ENCODE measurements around the gene POLR2J. TPM values are rescaled to one million over a fixed set of nuclear protein-coding genes. Genes with fewer than 3 reads are reported as not detected.
"Not testable (repeated sequence)": the region's sequence is repeated elsewhere in the genome, so short reads cannot be mapped to it uniquely, and the experiment has no call there.

The POLR2J gene
- 10 to 100 TPM; 23.2 to 46.4 TPM for total RNA-seq

DNA sequence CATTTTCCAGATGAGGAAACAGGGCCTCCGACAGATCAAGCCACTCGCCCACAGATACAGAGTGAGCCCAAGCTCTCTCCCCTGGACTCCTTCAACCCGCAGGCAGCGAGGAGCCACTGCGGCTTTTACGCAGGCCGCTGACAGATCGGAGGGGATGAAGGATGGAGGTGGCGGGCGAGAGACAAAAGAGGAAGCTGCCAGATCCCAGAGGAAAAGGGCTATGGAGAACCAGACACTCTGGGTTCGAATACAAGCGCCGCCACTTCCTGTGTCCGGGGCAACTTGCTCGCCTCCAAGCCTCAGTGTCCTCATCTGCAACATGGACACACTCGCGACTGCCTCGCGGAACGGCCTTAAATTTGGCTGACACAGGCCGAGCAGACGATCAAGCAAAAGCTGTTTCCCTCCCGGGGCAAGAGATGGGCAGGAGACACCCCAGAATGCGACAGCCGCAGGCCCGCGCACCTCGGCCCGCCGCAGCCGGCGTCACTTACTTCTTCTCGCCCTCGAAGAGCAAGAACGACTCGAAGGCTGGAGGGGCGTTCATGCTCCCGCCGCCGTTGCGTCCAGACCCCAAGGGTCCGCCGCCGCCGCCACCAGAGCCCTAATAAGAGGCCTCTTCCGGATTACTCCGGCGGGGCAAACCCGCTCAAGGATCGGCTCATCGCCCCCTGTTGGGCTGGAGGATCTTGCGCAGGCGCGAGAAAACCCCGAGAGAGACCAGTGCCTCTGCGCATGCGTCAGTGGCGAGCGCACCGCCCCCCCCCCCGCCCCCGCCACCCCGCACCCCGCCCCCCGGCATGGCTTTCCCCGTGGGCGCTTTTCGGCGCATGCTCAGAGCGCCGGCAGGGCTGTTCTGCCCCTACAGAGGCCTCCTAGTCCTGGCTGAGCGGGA, at the start of gene POLR2J:
Gene POLR2J, minus strand, starts transcription at position 609 of the 895 bp plus-strand sequence. Its CDS starts 62 bp downstream, at position 547.
- peak; percentile 80 for DNase-seq (ENCODE audit: low spot score)
- H3K4me1 ChIP-seq (replicated peaks); H3K9me3 ChIP-seq; H3K27ac ChIP-seq; H3K36me3 ChIP-seq; intact Hi-C loops (cut with DNase I); H3K27me3 ChIP-seq (replicated peaks; ENCODE audit: insufficient read depth): not testable (repeated sequence)
- 2% methylated on average over 24 of the region's 72 CpGs for WGBS
- TF ChIP-seq POLR2AphosphoS5 (IDR thresholded peaks at IDR 0.05): peak; percentile 31
- TF ChIP-seq, protein P1, sequence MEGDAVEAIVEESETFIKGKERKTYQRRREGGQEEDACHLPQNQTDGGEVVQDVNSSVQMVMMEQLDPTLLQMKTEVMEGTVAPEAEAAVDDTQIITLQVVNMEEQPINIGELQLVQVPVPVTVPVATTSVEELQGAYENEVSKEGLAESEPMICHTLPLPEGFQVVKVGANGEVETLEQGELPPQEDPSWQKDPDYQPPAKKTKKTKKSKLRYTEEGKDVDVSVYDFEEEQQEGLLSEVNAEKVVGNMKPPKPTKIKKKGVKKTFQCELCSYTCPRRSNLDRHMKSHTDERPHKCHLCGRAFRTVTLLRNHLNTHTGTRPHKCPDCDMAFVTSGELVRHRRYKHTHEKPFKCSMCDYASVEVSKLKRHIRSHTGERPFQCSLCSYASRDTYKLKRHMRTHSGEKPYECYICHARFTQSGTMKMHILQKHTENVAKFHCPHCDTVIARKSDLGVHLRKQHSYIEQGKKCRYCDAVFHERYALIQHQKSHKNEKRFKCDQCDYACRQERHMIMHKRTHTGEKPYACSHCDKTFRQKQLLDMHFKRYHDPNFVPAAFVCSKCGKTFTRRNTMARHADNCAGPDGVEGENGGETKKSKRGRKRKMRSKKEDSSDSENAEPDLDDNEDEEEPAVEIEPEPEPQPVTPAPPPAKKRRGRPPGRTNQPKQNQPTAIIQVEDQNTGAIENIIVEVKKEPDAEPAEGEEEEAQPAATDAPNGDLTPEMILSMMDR (IDR thresholded peaks at IDR 0.05): peak in 2 of 4 experiments; percentile 51 to 61
- H3K4me3 ChIP-seq: peak within 1 kb of the TSS; percentile 25 to 46

DNA sequence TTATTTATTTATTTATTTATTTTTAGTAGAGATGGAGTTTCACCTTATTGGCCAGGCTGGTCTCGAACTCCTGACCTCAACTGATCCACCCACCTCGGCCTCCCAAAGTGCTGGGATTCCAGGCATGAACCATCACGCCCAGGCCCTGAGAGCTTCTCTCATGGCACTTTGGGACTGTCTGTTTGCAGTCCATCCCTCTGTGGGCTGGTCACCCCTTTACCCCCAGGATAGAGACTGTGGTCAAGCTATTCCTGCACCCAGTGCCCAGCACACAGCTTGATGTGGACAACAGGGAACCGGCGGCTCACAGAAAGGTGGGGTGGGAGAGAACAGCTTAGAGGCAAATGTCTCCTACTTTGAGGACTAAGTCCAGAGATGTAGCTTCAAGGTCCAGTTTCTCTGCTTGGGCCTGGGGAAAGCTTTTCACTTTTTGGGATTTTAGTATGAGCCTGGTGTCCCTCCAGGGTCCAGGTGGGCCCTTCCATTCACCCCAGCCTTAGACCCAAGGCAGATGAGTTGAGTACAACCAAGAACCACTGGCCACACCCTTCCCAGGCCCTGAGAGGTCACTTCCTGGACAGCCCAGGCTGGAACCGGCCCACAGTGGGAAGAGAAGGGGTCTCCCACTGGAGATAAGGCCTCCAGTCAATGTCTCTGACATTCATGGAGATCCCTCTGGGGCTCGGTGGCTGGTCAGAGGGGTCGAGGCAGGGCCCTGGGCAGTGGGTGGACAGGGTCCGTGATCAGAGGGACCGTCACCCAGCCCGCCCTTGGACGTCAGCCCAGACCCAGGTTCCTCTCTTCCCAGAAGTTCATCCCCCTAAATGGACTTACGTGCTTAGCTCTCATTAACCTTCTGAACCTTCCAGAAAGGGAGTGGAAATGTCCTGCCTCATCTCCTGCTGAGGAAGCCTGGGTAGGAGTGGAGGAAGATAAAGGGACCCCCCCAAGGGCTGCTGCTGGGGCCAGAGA, 49.4 kb upstream of the POLR2J start:
- H3K4me1 ChIP-seq (replicated peaks); intact Hi-C loops (cut with DNase I); H3K27me3 ChIP-seq (replicated peaks; ENCODE audit: insufficient read depth); DNase-seq (ENCODE audit: low spot score); H3K4me3 ChIP-seq; H3K27ac ChIP-seq; H3K36me3 ChIP-seq; H3K9me3 ChIP-seq: not testable (repeated sequence)
- 86% methylated on average over 3 of the region's 13 CpGs for WGBS

DNA sequence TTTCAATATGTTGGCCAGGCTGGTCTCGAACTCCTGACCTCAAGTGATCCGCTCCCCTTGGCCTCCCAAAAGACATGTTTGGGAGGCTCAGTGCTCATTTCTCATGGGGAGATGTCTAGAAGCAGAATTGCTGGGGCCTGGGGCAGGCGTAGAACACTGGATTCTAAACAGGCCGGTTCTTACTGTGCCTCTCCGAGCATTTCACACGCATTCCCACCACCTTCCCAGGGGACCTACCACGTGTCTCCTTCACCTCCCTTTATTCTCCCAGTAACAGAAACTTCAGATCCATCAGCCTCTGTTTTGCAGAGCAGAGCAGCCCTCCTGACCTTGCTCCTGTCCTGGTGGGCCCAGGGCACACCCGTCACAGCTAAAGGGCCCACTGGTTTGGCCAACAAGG, 48.5 kb upstream of the POLR2J start:
- not testable (repeated sequence) for H3K27me3 ChIP-seq (replicated peaks; ENCODE audit: insufficient read depth)

DNA sequence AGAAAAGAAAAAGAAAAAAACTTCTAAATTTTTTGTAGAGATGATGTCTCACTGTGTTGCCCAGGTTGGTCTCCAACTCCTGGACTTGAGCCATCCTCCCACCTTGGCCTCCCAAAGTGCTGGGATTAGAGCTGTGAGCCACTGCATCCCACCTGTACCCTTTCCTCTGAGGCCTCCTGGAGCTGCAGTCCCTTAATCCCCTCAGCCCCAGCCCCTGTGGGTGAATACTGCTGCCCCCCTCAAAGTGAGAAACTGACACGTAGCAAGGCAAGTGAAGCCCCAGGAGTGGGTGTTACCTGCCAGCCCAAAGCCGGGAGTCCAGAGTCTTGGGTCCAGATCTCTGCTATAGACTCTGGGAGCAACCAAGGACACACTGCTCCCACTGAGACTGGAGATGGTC, 46.1 kb upstream of the POLR2J start:
- WGBS: 25% methylated on average over 1 of the region's 2 CpGs
- H3K36me3 ChIP-seq; intact Hi-C loops (cut with DNase I); H3K4me1 ChIP-seq (replicated peaks); H3K27ac ChIP-seq; H3K4me3 ChIP-seq; DNase-seq (ENCODE audit: low spot score); H3K9me3 ChIP-seq; H3K27me3 ChIP-seq (replicated peaks; ENCODE audit: insufficient read depth): not testable (repeated sequence)

More for the DNA sequence above, 48.5 kb upstream of the POLR2J start:
- intact Hi-C loops (cut with DNase I); H3K4me1 ChIP-seq (replicated peaks); H3K36me3 ChIP-seq; DNase-seq (ENCODE audit: low spot score); H3K9me3 ChIP-seq; H3K4me3 ChIP-seq; H3K27ac ChIP-seq: not testable (repeated sequence)
- 89% methylated on average over 1 of the region's 8 CpGs for WGBS

DNA sequence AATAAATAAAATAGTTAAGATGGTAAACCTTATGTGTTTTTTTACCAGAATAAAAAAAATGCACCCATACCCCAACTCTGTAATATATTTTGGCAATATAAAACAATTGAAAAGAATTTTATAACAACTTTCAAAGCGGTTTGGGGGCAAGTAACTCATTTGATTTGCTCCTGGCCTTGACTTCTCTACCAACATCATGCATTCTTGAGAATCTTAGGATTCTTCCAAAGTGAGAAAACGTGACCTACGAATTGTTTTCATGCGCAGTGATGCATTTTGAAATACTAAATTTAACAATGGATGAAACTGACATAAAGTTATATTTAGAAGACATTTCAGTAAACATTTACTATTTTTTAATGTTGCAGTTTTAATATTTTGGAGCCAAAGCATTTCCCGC, 42.1 kb upstream of the POLR2J start:
- H3K36me3 ChIP-seq; H3K4me3 ChIP-seq; DNase-seq (ENCODE audit: low spot score); H3K27ac ChIP-seq; H3K4me1 ChIP-seq (replicated peaks); H3K27me3 ChIP-seq (replicated peaks; ENCODE audit: insufficient read depth); intact Hi-C loops (cut with DNase I); H3K9me3 ChIP-seq: not testable (repeated sequence)
- no CpG with 5 or more reads among the region's 5 CpGs for WGBS

DNA sequence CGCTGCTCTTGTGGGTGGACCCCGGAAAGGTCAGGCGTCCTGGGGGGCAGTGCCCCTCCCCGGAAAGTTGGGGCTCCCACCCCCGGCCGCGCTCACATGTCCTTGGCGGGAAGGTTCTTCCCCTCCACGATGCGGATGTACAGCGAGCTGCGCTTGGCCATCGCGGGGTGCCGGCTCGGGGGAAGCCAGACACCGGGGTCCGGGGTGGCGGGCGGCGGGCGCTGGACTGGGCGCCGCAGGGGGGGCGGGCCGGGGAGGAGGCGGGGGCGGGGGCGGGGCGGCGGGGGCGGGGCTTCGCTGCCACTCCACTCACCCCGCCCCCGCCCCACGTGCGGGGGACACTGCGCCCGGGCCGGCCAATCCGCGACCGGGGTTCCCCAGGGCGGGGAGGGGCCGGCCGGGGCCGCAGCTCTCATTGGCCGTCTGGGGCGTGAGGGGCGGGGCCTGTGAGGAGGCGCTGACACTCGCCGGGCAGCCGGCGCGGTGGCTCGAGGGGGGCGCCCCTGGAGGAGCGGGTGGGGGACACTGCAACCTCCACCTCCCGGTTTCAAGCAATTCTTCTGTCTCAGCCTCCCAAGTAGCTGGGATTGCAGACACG, 38.9 kb upstream of the POLR2J start, which contains the start of gene RASA4B:
Gene RASA4B, minus strand, starts transcription at position 228 of the 598 bp plus-strand sequence. Its CDS starts 67 bp downstream, at position 161.
- H3K4me1 ChIP-seq (replicated peaks); H3K9me3 ChIP-seq; H3K27ac ChIP-seq; H3K36me3 ChIP-seq; intact Hi-C loops (cut with DNase I); DNase-seq (ENCODE audit: low spot score); H3K27me3 ChIP-seq (replicated peaks; ENCODE audit: insufficient read depth): not testable (repeated sequence)
- no CpG with 5 or more reads among the region's 61 CpGs for WGBS
- H3K4me3 ChIP-seq: peak within 1 kb of the TSS in 1 of 2 donors; percentile 24

DNA sequence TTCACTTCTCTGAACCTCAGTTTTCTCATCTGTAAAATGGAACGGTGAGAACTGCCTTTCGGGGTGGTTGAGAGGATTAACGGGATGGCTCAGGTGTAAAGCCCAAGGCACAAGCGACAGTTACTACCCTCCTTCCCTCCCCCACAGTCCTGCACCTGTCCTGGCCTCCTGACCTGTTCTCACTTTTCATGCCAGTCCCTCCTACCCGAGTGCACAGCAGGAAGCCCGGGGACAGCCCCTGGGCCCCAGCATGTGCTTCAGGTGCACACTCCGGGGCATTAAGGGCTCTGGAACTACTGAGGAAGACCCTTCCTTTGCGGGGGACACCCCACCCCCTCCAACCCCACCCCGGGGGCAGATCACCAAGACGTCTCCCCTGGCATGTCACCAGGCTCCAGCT, 38.2 kb upstream of the POLR2J start:
- intact Hi-C loops (cut with DNase I); H3K9me3 ChIP-seq; H3K27me3 ChIP-seq (replicated peaks; ENCODE audit: insufficient read depth); H3K27ac ChIP-seq; H3K36me3 ChIP-seq; H3K4me1 ChIP-seq (replicated peaks); H3K4me3 ChIP-seq; DNase-seq (ENCODE audit: low spot score): not testable (repeated sequence)
- WGBS: no CpG with 5 or more reads among the region's 10 CpGs

DNA sequence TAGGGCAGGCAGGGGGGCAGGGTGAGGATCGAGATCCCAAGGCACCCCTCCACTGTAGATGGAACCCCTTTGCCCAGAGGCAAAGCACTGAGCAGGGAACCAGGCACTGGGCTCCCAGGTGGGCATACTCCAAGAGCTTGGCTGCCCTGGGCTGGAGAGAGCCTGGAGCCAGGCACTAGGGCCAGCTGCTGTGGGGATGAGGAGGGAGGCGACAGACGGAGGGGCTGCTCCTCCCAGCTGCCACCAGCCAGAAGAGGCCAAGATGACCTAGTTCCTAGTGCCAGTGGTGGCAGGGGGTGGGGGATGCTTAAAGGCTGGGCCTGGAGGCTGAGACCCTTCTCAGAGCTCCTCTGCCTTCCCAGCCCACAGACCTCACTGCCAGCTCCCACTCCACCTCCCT, 37.2 kb upstream of the POLR2J start:
- H3K36me3 ChIP-seq; H3K4me1 ChIP-seq (replicated peaks); H3K4me3 ChIP-seq; intact Hi-C loops (cut with DNase I); H3K27me3 ChIP-seq (replicated peaks; ENCODE audit: insufficient read depth); DNase-seq (ENCODE audit: low spot score); H3K27ac ChIP-seq; H3K9me3 ChIP-seq: not testable (repeated sequence)
- WGBS: no CpG with 5 or more reads among the region's 3 CpGs

DNA sequence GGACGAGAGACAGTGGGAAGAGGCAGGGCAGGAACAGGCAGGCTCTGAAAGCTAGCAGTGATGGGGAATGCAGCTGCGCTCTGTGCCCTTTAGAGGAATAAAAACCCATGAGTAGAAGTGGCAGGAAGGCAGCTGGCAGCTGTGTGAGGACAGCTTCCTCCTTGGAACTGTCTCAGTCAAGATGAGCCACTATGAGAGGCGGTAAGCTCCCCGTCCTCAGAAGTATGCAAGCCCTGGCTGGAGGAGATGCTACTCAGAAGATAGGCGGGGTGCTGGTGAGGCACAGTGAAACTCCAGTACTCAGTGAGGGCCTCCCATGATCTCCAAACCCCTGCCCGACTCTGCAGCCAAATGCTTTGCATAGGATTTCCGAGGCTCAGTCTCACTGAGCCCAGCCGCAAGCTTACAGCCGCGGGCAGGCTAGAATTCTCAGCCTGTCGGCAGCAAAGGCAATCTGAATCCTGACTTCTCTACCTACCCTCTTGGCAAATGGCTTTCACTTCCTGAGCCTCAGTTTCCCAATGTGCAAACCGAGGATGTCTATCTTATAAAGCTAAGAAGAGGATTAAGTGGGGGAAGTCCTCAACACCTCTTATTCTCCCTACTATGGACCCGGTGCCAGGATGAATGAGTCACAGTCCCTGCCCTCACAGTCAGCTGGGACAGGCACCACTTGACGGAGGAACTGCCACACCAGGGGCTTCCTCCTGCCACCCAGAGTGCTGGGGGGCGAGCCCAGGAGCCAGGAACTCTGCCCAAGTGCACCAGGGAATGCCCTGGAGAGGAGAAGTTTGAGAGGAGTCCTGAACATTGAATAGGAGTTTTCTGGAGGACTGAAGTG, 36.4 kb upstream of the POLR2J start:
- H3K9me3 ChIP-seq; H3K4me3 ChIP-seq; DNase-seq (ENCODE audit: low spot score); intact Hi-C loops (cut with DNase I); H3K36me3 ChIP-seq; H3K27me3 ChIP-seq (replicated peaks; ENCODE audit: insufficient read depth); H3K27ac ChIP-seq; H3K4me1 ChIP-seq (replicated peaks): not testable (repeated sequence)
- WGBS: no CpG with 5 or more reads among the region's 15 CpGs

DNA sequence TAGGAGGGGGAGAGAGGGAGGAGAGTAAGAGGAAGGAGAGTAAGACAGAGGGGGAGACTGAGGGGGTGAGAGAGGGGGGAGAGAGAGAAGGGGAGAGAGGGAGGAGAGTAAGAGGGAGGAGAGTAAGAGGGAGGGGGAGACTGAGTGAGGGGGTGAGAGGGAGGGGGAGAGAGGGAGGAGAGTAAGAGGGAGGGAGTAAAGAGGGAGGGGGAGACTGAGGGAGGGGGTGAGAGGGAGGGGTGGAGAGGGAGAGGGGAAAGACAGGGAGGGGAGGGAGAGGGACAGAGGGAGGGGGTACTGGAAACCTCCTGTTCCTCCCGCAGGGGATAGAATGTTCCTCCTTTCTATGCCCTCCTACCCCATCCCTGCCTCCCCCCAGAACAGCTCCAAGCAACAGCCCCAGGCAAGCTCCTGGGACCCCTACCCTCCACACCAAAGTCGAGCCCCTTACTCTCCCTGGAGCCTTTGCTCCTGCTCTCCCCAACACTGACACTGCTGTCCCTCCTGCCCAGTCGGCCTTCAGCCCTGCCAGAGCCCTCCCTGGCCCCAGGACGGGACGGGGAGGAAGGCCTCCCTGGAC, 34.0 kb upstream of the POLR2J start:
- H3K36me3 ChIP-seq; H3K27me3 ChIP-seq (replicated peaks; ENCODE audit: insufficient read depth); intact Hi-C loops (cut with DNase I); H3K4me3 ChIP-seq; H3K4me1 ChIP-seq (replicated peaks); H3K9me3 ChIP-seq: not testable (repeated sequence)
- H3K27ac ChIP-seq: peak overlapping the region in 1 of 2 donors; percentile 56
- whole genome bisulfite sequencing: 6% methylated on average over 5 of the region's 5 CpGs
- peak; percentile 5 for DNase-seq (ENCODE audit: low spot score)

Measured in prostate gland (tissue), 2 donors.